Measurements from ENCODE around the gene CPED1.

CPED1 gene

GRCh38 chr7:121334875-121335648, 346.6 kb downstream of the CPED1 start:
- no peak for DNase-seq (ENCODE audit: low read depth)
- no peak for TF ChIP-seq CTCF (IDR thresholded peaks at IDR 0.05; ENCODE audit: insufficient read depth, low read depth, low read length, missing control alignments)
- H3K4me3 ChIP-seq (ENCODE audit: low read depth, low read length): no peak overlapping the region

- H3K4me3 ChIP-seq (ENCODE audit: low read depth, low read length): no peak overlapping the region
- no peak for TF ChIP-seq CTCF (IDR thresholded peaks at IDR 0.05; ENCODE audit: insufficient read depth, low read depth, low read length, missing control alignments)
- DNase-seq (ENCODE audit: low read depth): no peak
Observed at GRCh38 chr7:121336579-121336978, 348.1 kb downstream of the CPED1 start.

- DNase-seq (ENCODE audit: low read depth): peak; percentile 23
- peak; percentile 18 for TF ChIP-seq CTCF (IDR thresholded peaks at IDR 0.05; ENCODE audit: insufficient read depth, low read depth, low read length, missing control alignments)
- H3K4me3 ChIP-seq (ENCODE audit: low read depth, low read length): no peak overlapping the region
Observed at GRCh38 chr7:121337398-121337797, 348.9 kb downstream of the CPED1 start.

- no peak for TF ChIP-seq CTCF (IDR thresholded peaks at IDR 0.05; ENCODE audit: insufficient read depth, low read depth, low read length, missing control alignments)
- no peak overlapping the region for H3K4me3 ChIP-seq (ENCODE audit: low read depth, low read length)
Observed at GRCh38 chr7:121339082-121339481, 350.6 kb downstream of the CPED1 start.

GRCh38 chr7:121341933-121342332, 353.4 kb downstream of the CPED1 start:
- no peak for TF ChIP-seq CTCF (IDR thresholded peaks at IDR 0.05; ENCODE audit: insufficient read depth, low read depth, low read length, missing control alignments)
- DNase-seq (ENCODE audit: low read depth): no peak

More at GRCh38 chr7:121339082-121339481, 350.6 kb downstream of the CPED1 start:
- no peak for DNase-seq (ENCODE audit: low read depth)

GRCh38 chr7:121342631-121343030, 354.1 kb downstream of the CPED1 start:
- no peak for TF ChIP-seq CTCF (IDR thresholded peaks at IDR 0.05; ENCODE audit: insufficient read depth, low read depth, low read length, missing control alignments)
- H3K4me3 ChIP-seq (ENCODE audit: low read depth, low read length): no peak overlapping the region
- no peak for DNase-seq (ENCODE audit: low read depth)

More at GRCh38 chr7:121341933-121342332, 353.4 kb downstream of the CPED1 start:
- H3K4me3 ChIP-seq (ENCODE audit: low read depth, low read length): no peak overlapping the region

GRCh38 chr7:121343302-121343701, 354.8 kb downstream of the CPED1 start:
- TF ChIP-seq CTCF (IDR thresholded peaks at IDR 0.05; ENCODE audit: insufficient read depth, low read depth, low read length, missing control alignments): no peak
- no peak for DNase-seq (ENCODE audit: low read depth)
- H3K4me3 ChIP-seq (ENCODE audit: low read depth, low read length): no peak overlapping the region
